Measurements from ENCODE around the gene SMG6.
"Not testable (repeated sequence)": the region's sequence is repeated elsewhere in the genome, so short reads cannot be mapped to it uniquely, and the experiment has no call there.

SMG6 gene

DNA sequence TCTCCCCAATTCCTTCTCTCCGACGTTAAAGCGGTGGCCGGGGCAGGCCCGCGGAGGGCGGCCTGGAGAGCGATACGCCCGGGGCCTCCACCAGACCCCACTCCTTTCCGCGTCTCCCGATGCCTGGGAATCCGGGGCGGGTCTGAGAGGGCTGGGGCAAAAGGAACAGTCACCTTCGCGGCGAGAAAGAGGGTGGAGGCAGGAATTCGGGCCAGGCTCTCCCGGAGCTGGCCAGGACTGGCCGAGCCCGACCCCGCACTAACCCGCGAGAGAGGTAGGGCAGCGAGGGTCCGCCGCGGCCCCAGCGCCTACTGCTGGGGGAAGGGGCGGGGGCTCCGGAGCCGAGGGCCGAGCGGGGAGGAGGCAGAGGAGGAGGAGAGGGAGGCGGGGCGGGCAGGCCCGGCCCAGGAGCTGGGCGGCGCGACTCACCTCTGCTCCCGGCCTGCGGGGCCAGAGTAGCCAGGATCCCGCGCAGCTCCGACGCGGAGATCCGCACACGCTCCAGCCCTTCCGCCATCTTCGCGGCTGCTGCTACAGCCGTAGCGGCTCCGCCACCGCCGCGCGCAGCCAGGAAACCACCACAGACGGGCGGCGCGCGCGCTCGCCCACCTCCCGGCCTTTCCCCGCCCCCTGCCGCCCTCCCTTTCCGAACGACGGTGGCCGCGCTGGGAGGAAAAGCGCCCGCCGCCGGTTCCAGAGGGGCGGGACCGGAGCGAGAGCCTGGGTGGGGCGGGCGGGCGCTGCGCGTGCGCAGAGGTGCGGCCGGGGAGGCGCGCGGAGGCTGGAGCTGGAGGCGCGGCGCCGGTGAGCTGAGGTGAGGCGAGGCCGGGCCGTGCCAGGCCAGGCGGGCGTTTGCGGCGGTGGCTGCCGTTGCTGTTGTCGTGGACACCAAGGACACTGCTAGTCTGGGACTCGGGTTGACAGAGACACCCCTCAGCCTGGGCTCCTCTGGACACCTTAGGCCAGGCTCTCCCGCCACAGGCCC is at the start of gene SMG6, which contains the start of gene SRR:
Gene SMG6, minus strand, starts transcription at position 582 of the 985 bp plus-strand sequence. Its CDS starts 65 bp downstream, at position 517.
Gene SRR, plus strand, starts transcription at position 747 of the 985 bp plus-strand sequence. CDS start 11,611 bp downstream, outside the sequence.
- FAIRE-seq (no peak), DNase-seq (ENCODE audit: low spot score) (peak; percentile 57)

DNA sequence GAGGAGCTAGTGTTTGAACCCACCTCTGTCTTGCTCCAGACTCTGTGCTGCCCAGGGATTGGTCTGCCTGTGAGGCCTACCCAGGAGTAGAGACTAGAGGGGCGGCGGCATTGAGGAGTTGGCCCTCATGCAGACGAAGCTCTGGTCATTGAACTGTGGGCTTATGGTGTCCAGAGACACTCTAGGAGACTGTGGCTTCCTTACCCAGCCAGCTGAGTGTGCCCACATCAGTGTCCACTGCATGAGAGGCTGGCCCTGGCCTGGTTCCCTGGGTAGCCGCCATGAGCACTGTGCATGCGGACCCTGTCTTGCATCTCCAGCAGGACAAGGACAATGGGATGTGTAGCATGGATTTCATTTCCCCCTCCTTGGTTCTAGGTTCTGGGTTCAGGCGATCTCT is 47.7 kb upstream of the SMG6 start:
- DNase-seq (ENCODE audit: low spot score) (no peak), FAIRE-seq (no peak)

DNA sequence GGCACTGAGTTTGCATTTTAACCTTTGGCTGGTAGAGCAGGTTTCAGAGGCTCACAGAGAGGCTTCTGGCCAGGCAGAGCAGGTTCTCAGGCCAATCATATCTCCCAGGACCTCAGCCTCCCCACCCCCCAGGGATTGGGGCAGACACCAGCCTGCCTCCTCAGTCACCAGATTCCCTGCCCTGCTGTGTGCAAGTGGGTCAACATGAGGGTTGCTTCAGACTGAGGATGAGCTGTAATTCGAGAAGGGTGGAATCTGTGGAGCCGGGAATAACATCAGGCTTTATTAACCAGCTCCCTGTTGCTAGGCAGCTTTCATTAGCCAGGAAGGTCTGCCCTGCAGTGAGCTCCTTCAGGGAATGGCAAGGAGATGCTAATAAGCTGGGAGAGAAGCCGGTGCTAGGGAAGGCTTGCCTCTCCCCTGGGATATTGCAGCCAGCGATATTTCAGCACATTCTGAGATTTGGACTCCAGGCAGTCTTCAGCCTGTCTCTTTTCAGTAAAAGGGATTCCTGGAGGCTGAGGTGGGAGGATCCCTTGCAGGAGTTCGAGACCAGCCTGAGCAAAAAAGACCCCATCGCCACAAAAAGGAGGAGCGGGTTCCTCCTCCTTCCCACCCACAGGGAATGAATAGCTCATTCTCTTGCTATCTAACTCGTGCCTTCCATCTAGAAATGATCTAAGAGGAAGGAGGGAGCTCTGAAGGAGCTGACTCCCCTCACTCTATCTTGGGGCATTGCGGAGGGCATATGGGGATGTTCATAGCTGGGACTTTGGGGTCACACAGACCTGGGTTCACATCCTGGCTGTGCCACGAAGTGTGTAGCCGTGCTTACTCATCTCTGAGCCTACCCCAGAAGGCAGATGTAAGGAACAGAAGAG is 44.5 kb upstream of the SMG6 start:
- no peak for DNase-seq (ENCODE audit: low spot score)
- no peak for FAIRE-seq

DNA sequence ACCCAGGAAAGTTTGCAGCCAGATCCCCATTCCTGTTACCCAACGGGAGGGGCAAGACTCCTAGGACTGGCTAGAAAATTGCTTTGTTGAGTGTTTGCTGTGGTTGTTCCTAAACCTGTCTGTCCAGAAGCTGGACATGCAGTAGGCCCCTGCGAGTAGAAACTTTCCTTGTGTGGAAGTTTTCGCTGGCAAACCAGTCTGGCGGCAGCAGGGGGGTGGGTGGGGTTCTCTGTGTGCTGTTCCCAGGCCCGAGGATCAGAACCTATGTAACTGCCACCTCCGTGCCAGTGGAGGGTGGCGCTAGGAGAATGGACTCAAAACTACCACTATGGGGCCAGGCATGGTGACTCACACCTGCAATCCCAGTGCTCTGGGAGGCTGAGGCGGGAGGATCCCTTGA is 42.9 kb upstream of the SMG6 start:
- FAIRE-seq (no peak), DNase-seq (ENCODE audit: low spot score) (no peak)

DNA sequence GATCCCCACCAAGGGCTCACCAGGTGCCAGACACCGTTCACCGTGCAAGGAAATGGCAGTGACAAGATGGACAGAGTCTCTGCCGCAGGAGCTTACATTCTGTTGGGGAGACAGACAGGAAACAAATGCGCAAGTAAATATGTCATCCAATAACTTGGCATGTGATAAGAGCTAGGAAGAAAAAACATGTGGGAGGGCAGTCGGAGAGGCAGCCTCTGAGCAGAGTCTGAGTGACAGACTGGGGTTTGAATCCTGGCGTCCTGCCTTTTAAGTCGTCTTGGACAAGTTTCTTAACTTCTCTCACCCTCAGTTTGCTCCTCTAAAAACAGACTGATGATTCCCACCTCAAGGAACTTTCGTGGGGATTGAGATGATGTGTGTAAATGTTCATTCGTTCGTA is 40.9 kb upstream of the SMG6 start:
- DNase-seq (ENCODE audit: low spot score) (no peak), FAIRE-seq (no peak)

DNA sequence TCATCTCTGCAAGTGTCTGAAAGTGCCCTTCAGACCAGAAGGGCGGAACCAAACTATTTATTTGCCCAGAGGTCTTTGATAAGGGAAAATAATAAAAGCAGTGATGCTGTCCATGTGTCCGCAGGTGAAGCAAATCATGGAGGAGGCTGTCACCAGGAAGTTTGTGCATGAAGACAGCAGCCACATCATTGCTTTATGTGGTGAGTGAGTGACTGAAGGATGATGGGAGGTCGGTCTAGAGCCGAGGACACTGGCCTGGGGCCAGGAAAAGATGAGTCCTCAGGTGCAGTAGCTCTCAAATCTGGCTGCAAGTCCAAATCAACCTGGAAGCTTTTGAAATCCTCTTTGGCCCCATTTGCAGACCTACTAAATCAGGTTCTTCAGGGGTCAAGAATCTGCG is 39.8 kb upstream of the SMG6 start:
- no peak for DNase-seq (ENCODE audit: low spot score)
- no peak for FAIRE-seq

DNA sequence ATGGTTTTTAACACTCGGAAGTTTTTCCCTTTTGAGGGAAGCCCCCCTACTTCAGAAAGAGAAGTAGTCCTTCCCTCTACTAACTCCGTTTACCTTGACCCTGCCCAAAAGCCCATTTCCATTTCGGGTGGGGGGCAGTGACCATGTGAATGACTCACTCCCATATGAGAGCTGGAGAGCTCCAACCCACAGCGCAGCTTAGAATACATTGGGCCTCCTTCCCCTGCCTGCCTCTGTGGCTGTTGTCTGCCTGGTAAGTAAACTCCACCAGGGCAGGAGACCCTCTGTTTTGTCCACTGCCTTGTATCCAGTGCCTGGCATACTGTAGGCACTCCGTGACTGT is 34.7 kb upstream of the SMG6 start:
- FAIRE-seq (no peak), DNase-seq (ENCODE audit: low spot score) (no peak)

DNA sequence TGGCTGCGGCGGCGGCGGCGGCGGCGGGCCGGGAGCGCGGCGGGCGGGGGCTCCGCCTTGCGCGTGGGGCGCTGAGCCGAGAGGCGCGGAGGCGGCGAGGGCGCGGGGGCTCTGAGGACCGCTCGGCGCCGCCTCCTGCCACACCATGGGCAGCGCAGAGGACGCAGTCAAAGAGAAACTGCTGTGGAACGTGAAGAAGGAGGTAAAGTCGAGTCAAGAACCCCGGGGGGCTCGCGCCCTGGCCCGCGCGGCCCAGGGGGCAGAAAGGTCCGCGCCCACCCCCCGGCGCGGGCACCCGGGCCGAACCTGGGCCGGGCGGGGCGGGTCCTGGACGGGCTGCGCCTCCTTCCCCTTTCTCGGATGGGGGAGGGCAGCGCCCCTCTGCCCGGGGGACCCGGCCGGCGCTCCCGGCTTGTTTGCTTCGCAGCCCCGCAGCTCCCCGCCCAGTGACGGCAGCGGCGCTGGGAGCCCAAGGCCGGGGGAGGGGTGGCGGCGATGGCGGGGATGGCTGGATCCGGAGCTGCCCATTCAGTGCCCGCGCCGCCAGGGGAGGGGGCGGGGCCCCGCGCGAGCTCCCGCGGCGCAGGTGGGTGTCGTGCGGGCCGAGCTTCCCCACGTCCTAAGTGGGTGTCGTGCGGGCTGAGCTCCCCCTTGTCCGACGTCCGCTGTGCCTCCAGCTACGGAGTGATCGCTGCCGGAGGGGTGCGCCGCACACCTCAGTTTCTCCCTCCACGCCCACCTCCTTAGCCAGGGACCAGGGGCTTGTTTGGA is 34.1 kb upstream of the SMG6 start:
- FAIRE-seq: no peak
- DNase-seq (ENCODE audit: low spot score): no peak

DNA sequence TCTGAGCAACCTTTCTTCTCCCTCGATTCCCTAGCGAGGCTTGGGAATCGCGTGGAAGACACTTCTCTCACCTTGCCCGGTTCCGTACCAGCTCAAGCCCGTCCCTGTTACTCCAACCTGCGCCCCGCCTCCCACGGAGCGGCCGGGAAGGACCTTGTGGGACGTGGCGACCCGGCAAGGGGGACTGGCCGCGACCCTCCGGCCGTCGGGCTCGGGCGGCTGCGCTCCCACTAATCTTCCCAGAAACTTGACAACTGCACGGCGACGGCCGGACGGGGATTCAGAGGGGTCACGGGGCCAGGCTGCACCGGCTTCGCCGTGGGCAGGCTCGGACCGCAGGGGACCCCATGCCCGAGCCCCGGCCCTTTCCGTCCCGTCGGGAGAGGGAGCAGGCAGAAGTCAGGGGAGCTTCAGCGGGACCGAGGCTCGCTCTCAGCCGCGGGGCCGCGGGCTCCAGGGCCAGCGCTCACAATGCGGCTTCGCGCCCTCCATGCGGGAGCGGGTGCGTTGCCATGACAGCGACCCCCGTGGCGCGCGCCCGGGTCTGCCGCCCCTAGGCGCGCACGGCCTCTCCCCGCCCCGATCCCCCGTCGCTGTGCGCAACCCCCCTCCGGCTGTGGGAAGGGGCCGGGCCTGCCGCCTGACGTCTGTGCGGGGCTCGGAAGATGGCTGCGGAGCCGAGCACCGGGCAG is 33.4 kb upstream of the SMG6 start, which contains the start of gene SGSM2:
Gene SGSM2, plus strand, starts transcription at position 650 of the 692 bp plus-strand sequence. CDS start 188 bp downstream, outside the sequence.
- no peak for DNase-seq (ENCODE audit: low spot score)
- FAIRE-seq: no peak

DNA sequence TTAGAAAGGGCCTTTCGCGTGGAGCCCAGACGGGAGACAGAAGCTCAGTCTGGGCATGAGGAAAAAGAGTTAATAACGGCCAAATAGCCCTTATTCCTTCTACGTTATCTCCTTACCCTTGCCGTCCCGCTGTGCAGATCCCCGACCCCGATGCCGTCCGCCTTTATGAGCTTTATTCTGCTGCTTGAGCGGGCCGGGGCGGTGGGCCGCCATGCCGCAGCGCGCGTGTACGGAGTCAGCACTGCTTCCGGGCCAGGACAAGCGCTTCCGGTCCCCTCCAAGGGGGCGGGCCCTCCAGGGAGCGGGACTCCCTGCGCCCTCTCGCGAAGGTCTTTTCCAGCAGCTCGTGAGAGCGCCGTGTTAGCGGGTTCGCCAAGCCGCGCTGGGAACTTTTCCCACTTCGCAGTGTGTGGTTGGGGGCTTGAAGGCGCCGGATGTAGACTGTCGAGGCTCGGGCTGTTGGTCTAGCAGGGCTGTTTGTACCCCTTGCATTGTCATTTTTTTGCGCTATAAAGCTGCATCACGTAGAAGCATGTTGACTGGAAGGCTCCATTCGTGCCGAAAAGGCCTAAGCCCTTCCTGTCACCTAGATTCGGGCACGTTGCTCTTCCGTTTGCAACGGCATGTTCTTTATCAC is 32.7 kb upstream of the SMG6 start, which contains the start of gene TSR1:
Gene TSR1, minus strand, starts transcription at position 243 of the 637 bp plus-strand sequence. Its CDS starts 30 bp downstream, at position 213.
- peak; percentile 67 for DNase-seq (ENCODE audit: low spot score)
- FAIRE-seq: peak; percentile 43

DNA sequence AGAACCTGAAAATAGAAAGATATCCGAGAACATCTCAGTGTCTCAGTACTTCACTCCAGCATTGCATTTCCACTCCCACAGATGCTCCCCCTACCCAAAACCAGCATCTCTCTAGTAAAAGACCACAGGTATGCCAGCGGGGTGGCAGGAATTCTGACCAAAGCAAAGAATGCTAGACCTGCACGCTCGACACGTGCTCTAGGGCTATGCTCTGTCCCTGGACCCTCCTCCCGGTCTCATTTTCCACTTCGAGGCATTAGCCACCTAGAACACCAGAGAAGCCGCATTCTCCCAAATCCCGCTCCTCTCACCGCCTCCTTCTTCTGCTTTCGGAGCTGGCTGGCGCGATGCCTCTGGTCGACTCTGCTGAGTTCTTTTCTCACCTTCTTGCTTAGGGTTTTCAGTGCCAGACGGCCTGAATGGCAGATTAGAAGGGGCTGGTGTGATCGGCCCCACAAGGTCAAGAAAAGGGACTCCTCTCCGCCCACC is 32.2 kb upstream of the SMG6 start:
- FAIRE-seq (no peak), DNase-seq (ENCODE audit: low spot score) (no peak)

DNA sequence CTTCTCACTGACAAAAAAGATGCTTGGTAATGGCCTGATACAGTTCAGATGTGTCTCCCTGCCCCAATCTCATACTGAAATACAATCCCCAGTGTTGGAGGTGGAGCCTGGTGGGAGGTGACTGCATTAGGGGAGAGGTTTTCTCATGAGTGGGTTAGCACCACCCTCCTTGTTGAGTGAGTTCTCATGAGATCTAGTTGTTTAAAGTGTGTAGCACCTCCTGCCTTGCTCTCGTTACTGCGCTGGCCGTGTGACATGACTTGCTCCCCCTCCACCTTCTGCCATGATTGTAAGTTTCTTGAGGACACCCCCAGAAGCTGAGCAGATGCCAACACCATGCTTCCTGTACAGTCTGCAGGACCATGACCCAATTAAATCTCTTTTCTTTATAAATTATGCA is 27.7 kb upstream of the SMG6 start:
- no peak for FAIRE-seq
- DNase-seq (ENCODE audit: low spot score): no peak

DNA sequence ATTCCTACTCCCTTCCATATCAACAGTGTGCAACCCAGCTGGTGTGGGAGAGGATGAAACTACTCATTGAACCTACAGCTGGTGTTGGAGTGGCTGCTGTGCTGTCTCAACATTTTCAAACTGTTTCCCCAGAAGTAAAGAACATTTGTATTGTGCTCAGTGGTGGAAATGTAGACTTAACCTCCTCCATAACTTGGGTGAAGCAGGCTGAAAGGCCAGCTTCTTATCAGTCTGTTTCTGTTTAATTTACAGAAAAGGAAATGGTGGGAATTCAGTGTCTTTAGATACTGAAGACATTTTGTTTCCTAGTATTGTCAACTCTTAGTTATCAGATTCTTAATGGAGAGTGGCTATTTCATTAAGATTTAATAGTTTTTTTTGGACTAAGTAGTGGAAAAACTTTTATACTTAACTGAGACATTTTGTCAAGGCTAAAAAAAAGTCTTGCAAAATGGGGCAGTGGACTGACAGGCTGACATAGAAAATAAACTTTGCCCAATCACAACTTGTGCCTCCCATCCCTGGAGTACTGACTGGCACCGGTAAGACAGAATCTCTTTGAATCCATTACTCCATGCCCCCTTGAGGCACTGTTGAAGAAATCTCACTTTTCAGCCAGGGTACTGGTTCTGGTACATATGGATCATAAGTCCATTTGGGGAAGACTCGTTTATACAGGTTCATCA is 20.2 kb upstream of the SMG6 start:
- FAIRE-seq: no peak
- DNase-seq (ENCODE audit: low spot score): no peak

DNA sequence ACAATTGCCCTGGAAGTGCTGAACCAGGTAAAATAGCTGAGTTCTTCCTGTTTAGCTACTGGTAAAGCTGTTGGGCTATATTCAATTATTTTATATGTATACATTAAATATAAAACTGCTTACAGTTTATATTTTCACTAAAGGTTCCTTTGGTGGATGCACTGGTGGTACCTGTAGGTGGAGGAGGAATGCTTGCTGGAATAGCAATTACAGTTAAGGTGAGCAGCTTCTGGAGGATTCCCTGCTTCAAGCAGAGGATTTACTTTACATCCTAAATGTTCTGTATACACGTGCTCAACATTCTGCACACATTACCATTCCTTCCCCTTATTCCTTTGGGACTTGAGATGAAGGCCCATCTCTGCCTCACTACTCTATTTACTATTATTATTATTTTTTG is 17.8 kb upstream of the SMG6 start:
- DNase-seq (ENCODE audit: low spot score) (no peak), FAIRE-seq (no peak)

DNA sequence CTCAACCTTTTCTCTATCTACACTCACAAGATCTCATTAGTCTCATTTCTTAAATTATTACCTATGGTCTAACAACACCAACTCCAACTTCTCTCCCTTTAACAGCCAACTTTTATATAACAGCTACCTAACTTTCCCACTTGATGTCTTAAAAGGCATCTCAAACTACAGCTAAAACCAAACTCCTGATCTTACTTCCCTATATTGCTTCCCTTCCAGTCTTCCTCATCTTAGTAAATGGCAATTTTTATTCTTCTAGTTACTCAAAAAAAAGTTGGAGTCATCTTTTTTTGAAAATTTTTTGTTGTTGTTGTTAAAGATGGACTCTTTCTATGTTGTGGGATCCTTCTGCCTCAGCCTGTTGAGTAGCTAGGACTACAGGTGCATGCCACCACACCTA is 15.5 kb upstream of the SMG6 start:
- DNase-seq (ENCODE audit: low spot score) (no peak), FAIRE-seq (no peak)

DNA sequence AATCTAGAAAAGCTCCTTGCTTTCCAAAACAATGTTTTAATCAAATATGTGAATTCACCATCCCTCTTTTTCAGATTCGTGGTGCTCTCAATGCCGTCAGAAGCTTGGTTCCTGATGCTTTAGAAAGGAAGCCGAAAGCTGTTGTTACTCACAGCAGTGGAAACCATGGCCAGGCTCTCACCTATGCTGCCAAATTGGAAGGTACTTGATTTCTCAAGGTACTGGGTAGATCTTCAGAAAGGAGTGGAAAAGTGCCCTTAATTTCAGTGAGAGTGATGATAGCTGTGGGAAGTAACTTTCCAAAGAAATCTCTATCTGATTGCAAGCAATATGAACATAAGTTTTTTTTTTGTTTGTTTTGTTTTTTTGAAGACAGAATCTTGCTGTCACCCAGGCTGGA is 14.2 kb upstream of the SMG6 start:
- FAIRE-seq (no peak), DNase-seq (ENCODE audit: low spot score) (no peak)

DNA sequence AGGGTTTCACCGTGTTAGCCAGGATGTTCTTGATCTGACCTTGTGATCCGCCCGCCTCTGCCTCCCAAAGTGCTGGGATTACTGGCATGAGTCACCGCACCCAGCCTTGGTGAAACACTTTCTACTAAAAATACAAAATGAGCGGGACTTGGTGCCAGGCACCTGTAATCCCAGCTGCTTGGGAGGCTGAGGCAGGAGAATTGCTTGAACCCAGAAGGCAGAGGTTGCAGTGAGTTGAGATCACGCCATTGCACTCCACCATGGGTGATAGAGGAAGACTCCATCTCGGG is 13.3 kb upstream of the SMG6 start:
- not testable (repeated sequence) for FAIRE-seq; DNase-seq (ENCODE audit: low spot score)

DNA sequence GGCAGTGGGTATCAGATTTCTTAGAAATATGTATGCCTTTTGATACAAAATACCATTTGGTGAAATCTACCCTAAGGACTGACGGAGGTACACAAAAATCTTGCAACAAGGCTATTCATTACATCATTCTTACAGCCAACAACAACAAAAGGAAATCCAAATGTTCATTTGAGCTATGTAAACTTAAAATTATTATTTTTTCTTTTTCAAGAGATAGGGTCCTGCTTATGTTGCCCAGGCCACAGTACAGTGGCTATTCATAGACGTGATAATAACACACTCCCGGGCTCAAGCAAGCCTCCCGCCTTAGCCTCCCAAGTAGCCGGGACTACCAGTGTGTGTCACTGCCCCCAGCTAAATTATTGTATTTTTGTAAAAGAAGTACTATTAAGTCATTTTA is 9.2 kb upstream of the SMG6 start:
- DNase-seq (ENCODE audit: low spot score): no peak
- no peak for FAIRE-seq

DNA sequence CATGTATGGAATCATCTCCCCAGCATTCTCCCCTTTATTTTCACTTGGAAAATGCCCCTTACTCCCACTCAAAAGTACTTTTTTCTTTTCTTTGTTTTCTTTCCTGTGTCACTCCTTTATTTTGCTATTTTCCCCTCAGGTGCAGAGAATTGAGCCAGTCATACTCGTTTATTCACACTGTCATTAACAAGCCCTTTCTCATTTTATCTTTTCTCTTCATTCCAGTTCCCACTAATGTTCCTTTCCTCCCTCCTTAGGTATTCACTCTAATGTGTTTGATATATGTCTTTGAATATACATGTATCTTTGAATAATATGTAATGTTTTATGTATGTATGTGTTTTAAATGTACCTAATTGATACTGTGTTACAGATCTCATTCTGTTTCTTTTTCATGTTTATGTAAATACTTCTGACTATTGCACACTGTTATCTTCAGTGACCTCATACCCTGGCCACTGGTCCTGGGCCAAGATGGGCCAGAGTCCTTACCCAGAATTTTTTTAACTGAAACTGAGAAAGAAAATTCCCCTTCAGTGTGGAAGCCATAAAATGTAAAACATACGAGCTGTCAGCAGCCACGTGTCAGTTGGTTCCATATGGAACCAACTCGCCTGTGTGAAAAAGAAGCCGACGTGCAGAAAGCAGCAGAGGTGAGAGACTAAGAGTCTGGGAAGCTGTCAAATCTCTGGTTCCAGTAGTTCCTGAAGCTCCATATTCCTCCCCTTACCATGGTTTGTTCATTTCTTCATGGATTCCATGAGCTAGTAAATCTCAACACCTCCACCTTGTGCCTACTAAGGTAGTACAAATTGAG is 6.0 kb upstream of the SMG6 start:
- DNase-seq (ENCODE audit: low spot score): no peak
- FAIRE-seq: no peak

Data from RCC 7860 (cell line).